GM19043 (cell line): Measurements from ENCODE around the gene KIAA0319L.

Experiments used
- ATAC-seq: cut with Tn5 transposase; IDR thresholded peaks from one replicate; pipeline ENCODE4 v1.9.1; 2021; ENCODE audit warnings: low read depth; ENCODE audit not compliant: unreplicated experiment

The KIAA0319L gene

GRCh38 chr1:35539824-35540261, 17.4 kb downstream of the KIAA0319L start:
- no peak for ATAC-seq

DNA sequence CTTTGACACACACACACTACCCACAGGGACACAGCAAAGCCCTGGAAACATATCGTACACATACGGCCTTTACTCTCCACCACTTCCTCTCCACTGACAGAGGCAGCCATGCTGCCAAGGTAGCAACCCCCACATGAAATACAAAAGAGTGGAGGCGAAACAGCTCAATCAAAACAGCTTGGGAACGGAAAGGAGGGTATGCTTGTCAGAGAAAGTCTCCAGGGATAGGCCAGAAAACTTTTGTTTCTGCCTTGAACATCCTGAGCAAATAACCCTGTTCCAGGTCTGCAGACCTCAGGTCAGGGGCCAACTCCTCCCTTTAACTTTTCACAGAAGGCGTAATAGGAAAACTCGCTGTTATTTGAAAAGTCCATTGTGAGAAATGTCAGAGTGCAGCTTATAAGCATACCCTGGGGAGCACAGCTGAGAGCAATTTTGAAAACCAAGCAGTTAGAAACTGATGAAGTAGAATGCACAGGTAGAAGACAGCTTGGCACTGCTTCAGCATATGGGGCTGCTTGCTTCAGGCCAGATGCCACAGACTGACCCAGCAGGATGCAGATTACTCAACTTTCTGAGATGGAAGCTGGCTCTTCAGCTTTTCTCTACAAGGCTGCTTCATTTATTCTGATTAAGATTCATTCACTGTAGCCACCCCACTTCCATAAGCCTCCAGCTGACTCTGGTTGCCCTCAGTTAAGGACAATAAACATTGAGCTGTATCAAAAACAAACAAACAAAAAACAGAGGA, 18.0 kb downstream of the KIAA0319L start:
- ATAC-seq, result no peak

GRCh38 chr1:35537806-35538205, 19.4 kb downstream of the KIAA0319L start:
- no peak for ATAC-seq

DNA sequence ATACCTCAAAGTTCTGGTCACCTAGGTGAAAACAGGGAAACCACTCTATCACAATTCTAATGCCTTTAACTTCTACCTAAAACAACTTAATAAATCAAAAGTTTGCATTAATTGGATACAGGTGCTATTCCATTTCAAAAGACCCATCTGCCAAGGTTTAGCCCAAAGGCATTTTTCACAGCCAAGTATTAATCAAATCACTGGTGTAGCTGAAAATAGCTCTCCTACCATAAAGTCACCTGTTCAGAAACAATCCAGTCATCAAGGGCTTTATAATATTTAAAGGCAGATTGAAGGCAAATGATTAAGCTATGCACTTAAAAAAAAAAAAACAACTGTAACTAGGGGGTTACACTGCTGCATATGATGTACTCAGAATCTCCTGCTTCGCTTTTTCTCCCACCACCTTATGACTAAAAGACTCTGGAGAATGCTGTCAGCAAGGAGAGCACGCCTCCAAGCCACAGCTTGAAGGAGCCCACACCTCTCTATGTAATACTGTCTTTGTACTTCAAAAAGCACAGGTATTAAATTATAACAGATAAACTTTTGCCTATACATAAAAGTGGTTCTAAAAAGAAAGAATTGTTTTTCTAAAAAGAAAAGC, 20.5 kb downstream of the KIAA0319L start:
- ATAC-seq, result no peak

GRCh38 chr1:35535243-35535642, 22.0 kb downstream of the KIAA0319L start:
- no peak for ATAC-seq

DNA sequence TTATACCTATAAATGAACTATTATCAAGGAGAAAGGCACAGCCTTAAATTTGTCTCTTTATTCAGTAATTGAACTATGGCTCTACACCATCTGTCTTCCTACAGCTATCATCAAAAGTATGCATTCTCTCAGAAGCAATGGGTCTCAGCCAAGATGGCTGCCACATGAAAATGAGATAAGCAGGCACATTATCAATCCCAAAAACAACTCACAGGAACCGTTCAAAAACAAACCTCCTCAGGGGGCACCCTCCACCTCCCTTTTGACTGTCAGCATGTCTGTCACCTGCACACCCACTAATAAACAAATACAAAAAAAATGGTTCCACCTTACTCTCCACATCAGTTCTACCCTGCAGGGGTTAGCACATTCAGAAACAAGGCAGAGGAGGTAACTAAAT, 23.6 kb downstream of the KIAA0319L start:
- no peak for ATAC-seq

DNA sequence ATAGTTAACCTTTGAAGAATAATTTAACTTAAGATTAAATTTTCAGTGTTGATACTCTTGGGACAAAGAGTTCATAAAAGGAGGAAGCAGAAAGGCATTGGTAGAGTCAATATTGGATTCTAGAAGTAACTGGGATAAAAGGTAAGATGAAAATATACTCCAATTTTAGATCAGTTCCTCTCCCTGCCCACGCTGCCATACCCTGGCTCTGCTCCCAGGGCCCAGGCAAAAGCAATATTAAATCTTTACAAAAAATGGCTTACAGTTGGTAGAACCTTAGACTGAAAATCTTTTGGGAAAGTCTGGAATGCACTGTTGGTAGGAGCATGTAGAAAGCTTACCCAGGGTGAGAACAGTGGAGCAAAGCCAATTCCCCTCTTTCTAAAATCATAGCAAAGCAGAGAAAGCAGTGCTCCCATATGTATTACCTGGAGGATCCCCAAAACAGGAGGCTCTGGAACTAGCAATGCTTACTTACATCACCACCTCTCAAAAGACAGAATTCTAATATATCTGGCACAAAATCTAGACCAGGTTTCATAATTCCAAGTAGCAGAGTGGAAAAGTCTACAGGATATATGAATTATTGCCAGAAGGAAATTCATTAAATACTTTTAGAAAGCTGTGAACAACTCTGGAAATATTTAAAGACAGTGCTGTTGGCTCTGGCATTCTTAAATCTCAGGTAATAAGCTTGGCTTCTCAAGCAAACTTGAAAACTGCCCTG, 24.5 kb downstream of the KIAA0319L start:
- ATAC-seq, result no peak

DNA sequence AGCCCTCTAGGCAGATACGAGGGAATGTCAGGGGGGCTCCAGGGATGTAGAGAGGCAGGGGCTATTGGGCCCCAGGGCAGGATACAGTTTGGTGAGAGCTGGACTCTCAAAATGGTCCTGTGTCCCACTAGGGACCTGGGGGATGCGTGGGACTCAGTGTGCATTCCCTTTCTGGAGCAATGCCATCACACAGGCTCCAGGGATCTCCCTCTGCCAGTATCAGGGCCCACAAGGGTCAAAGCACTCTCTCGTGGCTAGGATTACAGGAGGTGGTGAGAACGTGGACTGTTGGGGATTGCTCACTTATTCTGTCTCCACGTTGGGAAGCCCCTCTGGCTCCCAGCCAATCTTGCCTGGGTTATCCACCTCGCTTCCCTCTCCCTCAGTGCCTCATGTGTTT, 25.8 kb downstream of the KIAA0319L start:
- ATAC-seq, result no peak

DNA sequence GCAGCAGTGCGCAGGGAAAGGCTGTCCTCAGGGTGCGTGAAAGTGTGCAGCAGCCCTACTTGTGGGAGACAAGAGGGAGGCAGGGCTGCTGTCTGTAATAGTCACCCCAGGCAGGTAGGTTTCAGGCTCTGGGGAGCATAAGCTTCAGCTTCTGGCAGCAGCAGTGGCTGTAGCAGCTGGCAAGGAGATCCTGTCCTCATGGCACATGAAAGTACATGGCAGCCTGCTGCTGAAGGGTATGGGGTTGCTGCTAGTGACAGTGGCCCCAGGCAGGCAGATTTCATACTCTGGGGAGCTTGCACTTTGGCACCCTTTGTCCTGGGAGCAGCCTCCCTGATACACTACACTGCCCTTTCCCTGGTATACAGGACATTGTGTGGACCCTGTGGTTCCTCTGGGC, 26.3 kb downstream of the KIAA0319L start:
- no peak for ATAC-seq

GRCh38 chr1:35530168-35530567, 27.0 kb downstream of the KIAA0319L start:
- no peak for ATAC-seq

GRCh38 chr1:35524106-35524505, 33.1 kb downstream of the KIAA0319L start:
- ATAC-seq, result no peak

DNA sequence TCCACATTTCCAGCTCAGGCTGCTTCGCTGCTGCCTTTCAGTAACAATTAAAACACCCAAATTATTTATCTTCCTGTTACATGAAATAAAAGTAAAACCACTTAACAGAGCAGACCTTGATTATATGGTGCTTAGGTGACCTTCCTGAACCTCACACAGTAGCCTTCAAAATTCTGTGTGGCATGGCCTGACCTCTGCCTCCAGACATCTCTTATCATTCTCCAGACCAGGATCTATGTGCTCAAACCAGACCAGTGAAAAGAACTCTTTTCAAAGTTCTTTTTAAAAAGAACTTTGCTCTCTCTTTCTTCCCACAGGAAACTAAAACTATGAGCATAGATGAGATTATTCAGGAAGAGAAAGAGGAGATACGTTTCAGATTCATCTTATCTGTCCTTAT, 37.8 kb downstream of the KIAA0319L start:
- no peak for ATAC-seq

DNA sequence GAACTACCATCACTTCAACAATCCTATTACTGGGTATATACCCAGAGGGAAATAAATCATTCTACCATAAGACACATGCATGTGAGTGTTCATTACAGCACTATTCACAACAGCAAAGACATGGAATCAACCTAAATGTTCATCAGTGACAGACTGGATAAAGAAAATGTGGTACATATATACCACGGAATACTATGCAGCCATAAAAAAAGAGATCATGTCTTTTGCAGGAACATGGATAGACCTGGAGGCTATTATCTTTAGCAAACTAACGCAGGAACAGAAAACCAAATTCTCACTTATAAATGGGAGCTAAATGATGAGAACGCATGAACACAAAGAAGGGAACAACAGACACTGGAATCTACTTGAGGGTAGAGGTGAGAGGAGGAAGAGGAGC, 39.0 kb downstream of the KIAA0319L start:
- no peak for ATAC-seq

DNA sequence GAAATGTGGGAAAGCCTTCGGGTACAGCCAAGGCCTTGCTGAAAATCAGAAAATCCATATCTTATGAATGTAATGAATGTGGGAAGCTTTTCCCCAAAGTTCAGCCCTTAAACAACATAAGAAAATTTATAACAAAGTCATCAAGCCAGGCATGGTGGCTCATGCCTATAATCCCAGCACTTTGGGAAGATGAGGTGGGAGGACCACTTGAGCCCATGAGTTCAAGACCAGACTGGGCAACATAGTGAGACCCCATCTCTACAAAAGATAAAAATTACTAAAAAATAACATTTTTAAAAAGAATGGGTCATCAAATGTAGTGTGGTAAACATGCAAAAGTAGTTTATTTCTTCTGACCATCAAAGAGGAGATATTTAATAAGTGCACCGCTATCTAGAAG, 45.9 kb downstream of the KIAA0319L start:
- no peak for ATAC-seq

- no peak for ATAC-seq
These were observed 47.6 kb downstream of the KIAA0319L start for GRCh38 chr1:35509558-35509957.

DNA sequence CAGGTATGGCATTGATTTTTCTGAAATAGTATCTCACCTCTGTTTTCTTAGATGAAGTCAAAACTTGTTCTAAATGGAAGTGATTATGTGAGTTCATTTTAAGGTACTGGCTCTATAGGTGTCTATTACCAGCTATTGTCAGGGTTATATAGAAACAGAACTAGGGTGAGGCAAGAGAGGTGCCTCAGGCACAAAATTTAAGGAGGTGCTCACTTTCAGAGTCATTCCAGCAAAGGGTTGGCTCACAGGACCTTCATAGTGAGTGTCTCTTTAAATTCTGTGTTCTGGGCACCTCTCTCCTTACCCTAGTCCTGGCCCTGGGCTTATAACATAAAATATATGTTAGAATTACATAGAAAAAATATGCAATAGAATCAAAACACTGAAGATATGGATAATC, 49.3 kb downstream of the KIAA0319L start:
- ATAC-seq, result no peak

GRCh38 chr1:35506960-35507912, 50.0 kb downstream of the KIAA0319L start:
- no peak for ATAC-seq

DNA sequence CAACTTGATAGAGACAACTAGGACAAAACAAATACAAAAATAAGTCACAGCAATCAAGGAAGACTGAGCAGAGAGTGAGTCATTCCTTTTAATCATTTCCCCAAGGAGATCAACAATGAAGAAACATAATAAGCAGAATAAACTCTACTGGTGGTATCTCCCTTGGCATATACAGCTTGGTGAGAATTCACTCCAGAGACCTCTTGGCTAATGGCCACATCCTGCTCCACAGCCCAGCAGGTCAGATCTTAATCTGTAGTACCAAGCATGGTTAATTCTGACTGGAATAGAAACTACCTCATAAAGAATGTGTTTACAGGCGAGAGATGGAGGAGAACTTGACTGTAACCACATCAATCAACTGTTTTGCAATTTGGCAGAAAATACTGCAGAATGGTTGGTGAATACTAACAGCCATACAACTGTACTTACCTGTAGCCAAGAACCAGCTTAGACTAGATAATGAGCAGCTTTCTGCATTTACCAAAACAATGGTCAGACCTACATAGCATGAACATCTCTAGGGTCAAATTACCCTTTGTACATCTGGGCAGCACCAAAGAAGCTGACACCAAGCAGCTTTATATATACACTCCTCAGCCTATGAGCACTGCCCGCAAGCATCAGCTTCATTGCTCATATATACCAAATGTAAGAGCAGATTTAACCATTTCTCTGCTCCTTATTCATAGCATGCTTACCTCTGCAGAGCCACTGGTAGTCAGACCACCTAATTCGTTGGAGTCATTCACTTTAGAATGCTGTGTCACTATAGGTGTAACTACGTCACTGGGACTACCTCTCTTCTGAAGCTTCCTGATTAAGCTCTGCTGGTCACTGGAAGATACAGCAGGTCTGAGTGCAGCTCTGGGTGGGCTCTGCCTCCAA, 51.0 kb downstream of the KIAA0319L start:
- no peak for ATAC-seq

GRCh38 chr1:35502242-35502641, 55.0 kb downstream of the KIAA0319L start:
- no peak for ATAC-seq

- no peak for ATAC-seq
These were observed 56.8 kb downstream of the KIAA0319L start for GRCh38 chr1:35500439-35500838.
